KMS-11 (cell line): ENCODE results near the gene SLIT1.

Experiments
- H2AFZ ChIP-seq: fragments of 200-600 bp; sonication (generic); 2 replicates; pipeline ENCODE4 v1.6.1; 2016; ENCODE audit warnings: antibody characterized with exemption, mixed run types, low read depth
- H3K27ac ChIP-seq: fragments of 200-600 bp; sonication (generic); 2 replicates; pipeline ENCODE4 v1.6.1; 2016; ENCODE audit warnings: mild to moderate bottlenecking, mixed run types
- H3K27me3 ChIP-seq: fragments of 200-600 bp; sonication (generic); 2 replicates; pipeline ENCODE4 v1.6.1; 2017; ENCODE audit warnings: mild to moderate bottlenecking, low read depth, mixed run types, moderate library complexity; ENCODE audit not compliant: insufficient read depth
- H3K36me3 ChIP-seq: fragments of 200-600 bp; sonication (generic); 2 replicates; pipeline ENCODE4 v1.6.1; 2017; ENCODE audit warnings: mild to moderate bottlenecking, mixed run types; ENCODE audit not compliant: insufficient read depth
- H3K4me1 ChIP-seq: fragments of 200-600 bp; sonication (generic); 2 replicates; pipeline ENCODE4 v1.6.1; 2016; ENCODE audit warnings: mild to moderate bottlenecking, low read depth, mixed run types; ENCODE audit not compliant: poor library complexity, severe bottlenecking
- H3K4me2 ChIP-seq: fragments of 200-600 bp; sonication (generic); 2 replicates; pipeline ENCODE4 v1.7.0; 2016; ENCODE audit warnings: mild to moderate bottlenecking, mixed run types
- H3K4me3 ChIP-seq: fragments of 200-600 bp; sonication (generic); IDR thresholded peaks from 2 replicates; pipeline ENCODE4 v1.6.1; 2017; ENCODE audit warnings: low read depth, low read length, mixed read lengths; ENCODE audit not compliant: insufficient read depth
- H3K79me2 ChIP-seq: fragments of 200-600 bp; sonication (generic); 2 replicates; pipeline ENCODE4 v1.6.1; 2016; ENCODE audit warnings: low read depth, mixed run types; ENCODE audit not compliant: insufficient read depth
- H3K9ac ChIP-seq: fragments of 200-600 bp; sonication (generic); 2 replicates; pipeline ENCODE4 v1.6.1; 2016; ENCODE audit warnings: mild to moderate bottlenecking, mixed run types
- H4K20me1 ChIP-seq: fragments of 200-600 bp; sonication (generic); 2 replicates; pipeline ENCODE4 v1.6.1; 2016; ENCODE audit warnings: mild to moderate bottlenecking, mixed run types; ENCODE audit not compliant: insufficient read depth
- CTCF ChIP-seq: fragments of 200-600 bp; sonication (generic); conservative IDR thresholded peaks from 2 replicates; pipeline ENCODE4 v1.6.1; 2017; ENCODE audit warnings: low read depth, mild to moderate bottlenecking, antibody characterized with exemption, low read length, moderate library complexity, mixed read lengths

The SLIT1 gene

GRCh38 chr10:97174276-97174775 is 11.4 kb downstream of the SLIT1 start:
- no peak overlapping the region for H3K9ac ChIP-seq
- H3K27me3 ChIP-seq: no peaks in the 10 kb centered on the region
- peaks cover 19% of the 10 kb centered on the region for H3K4me1 ChIP-seq
- no peaks in the 10 kb centered on the region; the same call in 1 of the 2 replicates for H3K79me2 ChIP-seq
- H3K4me2 ChIP-seq: no peak overlapping the region
- no peak overlapping the region for H3K4me3 ChIP-seq
- no peaks in the 10 kb centered on the region for H3K36me3 ChIP-seq
- no peak overlapping the region for H2AFZ ChIP-seq
- H4K20me1 ChIP-seq: no peaks in the 10 kb centered on the region
- no peak overlapping the region for H3K27ac ChIP-seq
- no peak for TF ChIP-seq CTCF

GRCh38 chr10:97173036-97173435 is 12.7 kb downstream of the SLIT1 start:
- TF ChIP-seq CTCF: no peak
- no peaks in the 10 kb centered on the region; the same call in 1 of the 2 replicates for H3K79me2 ChIP-seq
- H3K4me2 ChIP-seq: no peak overlapping the region
- no peak overlapping the region for H2AFZ ChIP-seq
- H3K27ac ChIP-seq: no peak overlapping the region
- no peaks in the 10 kb centered on the region for H3K36me3 ChIP-seq
- peaks cover 23% of the 10 kb centered on the region for H3K4me1 ChIP-seq
- H4K20me1 ChIP-seq: no peaks in the 10 kb centered on the region
- no peak overlapping the region for H3K9ac ChIP-seq
- no peak overlapping the region for H3K4me3 ChIP-seq
- H3K27me3 ChIP-seq: no peaks in the 10 kb centered on the region

GRCh38 chr10:97171001-97171400 is 14.8 kb downstream of the SLIT1 start:
- Histone ChIP-seq H3K27me3 (no peaks in the 10 kb centered on the region), H3K9ac (no peak overlapping the region), H3K27ac (no peak overlapping the region), H3K36me3 (no peaks in the 10 kb centered on the region), H2AFZ (no peak overlapping the region), H3K4me1 (peaks cover 19% of the 10 kb centered on the region), H3K79me2 (no peaks in the 10 kb centered on the region; the same call in 1 of the 2 replicates), H4K20me1 (no peaks in the 10 kb centered on the region), H3K4me3 (no peak overlapping the region), H3K4me2 (no peak overlapping the region)
- TF ChIP-seq CTCF: no peak

GRCh38 chr10:97169911-97170693 is 15.7 kb downstream of the SLIT1 start:
- TF ChIP-seq CTCF: no peak

More at GRCh38 chr10:97169911-97170693, 15.7 kb downstream of the SLIT1 start:
- H3K4me2 ChIP-seq: no peak overlapping the region
- H3K27ac ChIP-seq: no peak overlapping the region
- H4K20me1 ChIP-seq: no peaks in the 10 kb centered on the region
- no peak overlapping the region for H3K9ac ChIP-seq
- peaks cover 24% of the 10 kb centered on the region for H3K4me1 ChIP-seq
- H3K27me3 ChIP-seq: no peaks in the 10 kb centered on the region
- H3K79me2 ChIP-seq: no peaks in the 10 kb centered on the region; the same call in 1 of the 2 replicates
- no peaks in the 10 kb centered on the region for H3K36me3 ChIP-seq
- no peak overlapping the region for H3K4me3 ChIP-seq
- H2AFZ ChIP-seq: no peak overlapping the region
